H1 (cell line): Measurements from ENCODE around the gene GTF2IRD1. TPM values are rescaled to one million over a fixed set of nuclear protein-coding genes. Genes with fewer than 3 reads are reported as not detected.

Experiments used
- ATF3 ChIP-seq: IDR thresholded peaks from 2 replicates; pipeline ENCODE4 v1.6.1; 2011; ENCODE audit warnings: low read depth, mild to moderate bottlenecking, low read length; ENCODE audit not compliant: insufficient read depth
- E2F6 ChIP-seq: IDR thresholded peaks from 2 replicates; pipeline ENCODE4 v1.6.1; 2012; ENCODE audit warnings: inconsistent platforms
- RXRA ChIP-seq: IDR thresholded peaks from 2 replicates; pipeline ENCODE4 v1.6.1; 2011; ENCODE audit warnings: low read depth, mild to moderate bottlenecking, low read length, moderate library complexity; ENCODE audit not compliant: insufficient read depth
- TEAD4 ChIP-seq: IDR thresholded peaks from 2 replicates; pipeline ENCODE4 v1.6.1; 2012; ENCODE audit warnings: low read depth, low read length, inconsistent platforms, mixed read lengths
- polyA plus RNA-seq, 7 experiments: library from polyadenylated mRNA; depleted of rRNA in 3 of 7; stranded (reverse) in 5 of 7; unstranded in 2 of 7; fragments of >200 nt in 5 of 7; fragments of 200-250 nt in 2 of 7; gene quantifications; 1 replicate in 5 of 7; 2 replicates in 1 of 7; 4 replicates in 1 of 7; pipeline versions ENCODE4 v1.2.1 to v1.2.3, GENCODE V29; 2011 to 2013; ENCODE audit warnings: missing spikeins in 2 of 7, mixed read lengths in 2 of 7
- total RNA-seq: library from RNA; stranded (reverse); fragmentation: NEBNext Ultra II Directional; extraction: Animal tissue kit (Norgen Biotek cat#: 25700); gene quantifications from 2 replicates; pipeline ENCODE4 v1.2.1, GENCODE V29; 2021

GTF2IRD1 gene
- total and polyA plus RNA-seq, 2 of the 8 experiments (the other 6 are each of a cell fraction or from before 2014, with no cell fraction given) = 27.4 to 45.4 TPM

DNA sequence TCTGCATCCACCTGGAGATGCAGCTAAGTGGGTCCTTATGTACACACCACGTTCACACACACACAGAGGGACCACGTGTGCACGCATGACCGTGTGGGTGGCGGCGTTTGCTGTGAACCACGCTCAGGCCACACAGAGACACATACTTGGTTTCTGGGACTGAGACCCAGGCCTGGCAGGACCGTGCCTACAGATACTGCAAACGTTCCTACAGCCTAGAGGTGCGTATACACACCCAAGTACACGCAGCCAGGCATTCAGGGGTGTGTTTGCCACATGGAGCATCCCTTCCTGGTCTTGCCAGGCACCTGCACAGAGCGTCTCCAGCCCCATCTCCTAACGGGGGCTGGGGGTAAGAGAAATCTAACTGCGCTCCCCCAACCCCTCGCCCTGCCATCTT lies 49.0 kb upstream of the GTF2IRD1 start (continued):
- TF ChIP-seq RXRA (no peak), TEAD4 (no peak), ATF3 (no peak), E2F6 (no peak)
